Adrenal gland (tissue), 12 donors: ENCODE results near the gene GLDN. TPM values are rescaled to one million over a fixed set of nuclear protein-coding genes. Genes with fewer than 3 reads are reported as not detected.

Experiments used
- DNase-seq, 7 donors: peaks; one replicate each; pipeline ENCODE4 v3.0.0-alpha.2; 2019 to 2020
- H3K27ac ChIP-seq, 5 donors: fragments of 200-600 bp; sonication (generic) in 4 of 5; 1 replicate in 3 of 5; 2 replicates in 2 of 5; pipeline versions ENCODE4 v1.5.1 to v1.8.0; 2016 to 2020; ENCODE audit warnings: mild to moderate bottlenecking in 1 of 5
- H3K27me3 ChIP-seq: fragments of 200-600 bp; 2 replicates; pipeline ENCODE4 v1.8.0; 2021
- H3K36me3 ChIP-seq, 2 donors: fragments of 200-600 bp; replicated peaks in 1 of 2; 1 replicate in 1 of 2; 2 replicates in 1 of 2; pipeline versions ENCODE4 v1.5.1 to v1.8.0; 2018 to 2022
- H3K4me1 ChIP-seq, 2 donors: fragments of 200-600 bp; replicated peaks in 1 of 2; 1 replicate in 1 of 2; 2 replicates in 1 of 2; pipeline versions ENCODE4 v1.5.1 to v1.8.0; 2018 to 2021
- H3K4me3 ChIP-seq, 4 donors: fragments of 200-600 bp; sonication (generic) in 3 of 4; one replicate each; pipeline ENCODE4 v1.5.1; 2016 to 2018
- H3K9me3 ChIP-seq, 3 donors: fragments of 200-600 bp; sonication (generic) in 1 of 3; replicated peaks in 1 of 3; 1 replicate in 2 of 3; 2 replicates in 1 of 3; pipeline versions ENCODE4 v1.5.1 to v1.8.0; 2016 to 2021
- POLR2A ChIP-seq, 2 donors: fragments of 450-650 bp; IDR thresholded peaks; one replicate each; pipeline ENCODE4 v1.6.1; 2017; ENCODE audit warnings: antibody characterized with exemption in 2 of 2, mild to moderate bottlenecking in 2 of 2, moderate library complexity in 1 of 2
- WGBS, 4 donors: extraction: QIAGEN DNeasy Blood & Tissue Kit in 2 of 4; methylation state at CpG; one replicate each; pipeline versions ENCODE4 v1.1.5 to v1.1.7; 2013 to 2017; 5-methylcytosine and 5-hydroxymethylcytosine counted together
- intact Hi-C, 2 donors: fragments of 100-400 bp; cut with DNase I; formaldehyde crosslinking; loops; one replicate each; pipeline versions ENCODE4 v1.14.1 to v1.15.0; 2022 to 2023
- polyA plus RNA-seq, 3 donors: library from polyadenylated mRNA; stranded (reverse); fragments of 200-250 nt in 2 of 3; fragments of 350-450 nt in 1 of 3; fragmentation: Illumina TruSeq in 1 of 3; extraction: RNeasy Lipid Tissue Mini Kit (QIAGEN cat#74804) in 1 of 3; gene quantifications; one replicate each; pipeline ENCODE4 v1.2.3, GENCODE V29; 2013 to 2014
- total RNA-seq, 9 donors: library from RNA; depleted of rRNA in 4 of 9; stranded (reverse); fragments of >200 nt in 4 of 9; fragments of 120-200 nt in 1 of 9; fragmentation: NEBNext Ultra II Directional in 1 of 9; extraction: Animal tissue kit (Norgen Biotek cat#: 25700) in 1 of 9; gene quantifications; one replicate each; pipeline versions ENCODE4 v1.1.0 to v1.2.4, GENCODE V29; 2013 to 2023
- TF ChIP-seq, protein P1 (sequence below), 6 experiments: fragments of 450-650 bp in 4 of 6; fragments of 200-600 bp in 2 of 6; sonication (generic) in 1 of 6; IDR thresholded peaks; 1 replicate in 5 of 6; 2 replicates in 1 of 6; pipeline versions ENCODE4 v1.5.1 to v1.8.0; 2016 to 2021; ENCODE audit warnings: antibody characterized with exemption in 6 of 6, mild to moderate bottlenecking in 2 of 6, moderate library complexity in 1 of 6
- donor health status: healthy with polysubstance abuse.
- donor health status: Bipolar disorder and iron deficiency.
- donor health status: DM: yes; HTN: yes; CAD: no.
- donor health status: DM: no; HTN: no; CAD: no.
- donor health status: DM: no; HTN: no; CAD: no.
- donor health status: DM: yes; HTN: yes; CAD: no.

GLDN gene
- total and polyA plus RNA-seq, 12 donors: 0.44 to 30.8 (median 5.9) TPM

- no peaks in the 10 kb centered on the region for H3K9me3 ChIP-seq
- intact Hi-C loops: no loop called here
- no peaks in the 10 kb centered on the region for H3K36me3 ChIP-seq
- DNase-seq: no peak
- TF ChIP-seq, protein P1, sequence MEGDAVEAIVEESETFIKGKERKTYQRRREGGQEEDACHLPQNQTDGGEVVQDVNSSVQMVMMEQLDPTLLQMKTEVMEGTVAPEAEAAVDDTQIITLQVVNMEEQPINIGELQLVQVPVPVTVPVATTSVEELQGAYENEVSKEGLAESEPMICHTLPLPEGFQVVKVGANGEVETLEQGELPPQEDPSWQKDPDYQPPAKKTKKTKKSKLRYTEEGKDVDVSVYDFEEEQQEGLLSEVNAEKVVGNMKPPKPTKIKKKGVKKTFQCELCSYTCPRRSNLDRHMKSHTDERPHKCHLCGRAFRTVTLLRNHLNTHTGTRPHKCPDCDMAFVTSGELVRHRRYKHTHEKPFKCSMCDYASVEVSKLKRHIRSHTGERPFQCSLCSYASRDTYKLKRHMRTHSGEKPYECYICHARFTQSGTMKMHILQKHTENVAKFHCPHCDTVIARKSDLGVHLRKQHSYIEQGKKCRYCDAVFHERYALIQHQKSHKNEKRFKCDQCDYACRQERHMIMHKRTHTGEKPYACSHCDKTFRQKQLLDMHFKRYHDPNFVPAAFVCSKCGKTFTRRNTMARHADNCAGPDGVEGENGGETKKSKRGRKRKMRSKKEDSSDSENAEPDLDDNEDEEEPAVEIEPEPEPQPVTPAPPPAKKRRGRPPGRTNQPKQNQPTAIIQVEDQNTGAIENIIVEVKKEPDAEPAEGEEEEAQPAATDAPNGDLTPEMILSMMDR (IDR thresholded peaks at IDR 0.05): no peak
- no peak for TF ChIP-seq POLR2A (IDR thresholded peaks at IDR 0.05)
- no peaks in the 10 kb centered on the region for H3K27me3 ChIP-seq
- 60 to 78% (median 71%) methylated on average over 3 of the region's 3 CpGs for WGBS, 4 donors
- no peak overlapping the region for H3K27ac ChIP-seq
- no peaks in the 10 kb centered on the region for H3K4me1 ChIP-seq
- no peak overlapping the region for H3K4me3 ChIP-seq
These were observed 27.4 kb downstream of the GLDN start for GRCh38 chr15:51368751-51369450.

- WGBS, 4 donors: 92 to 100% (median 99%) methylated on average over 1 of the region's 1 CpG
- no peaks in the 10 kb centered on the region for H3K9me3 ChIP-seq
- no peak for DNase-seq
These were observed 28.0 kb downstream of the GLDN start for GRCh38 chr15:51369451-51369761.

DNA sequence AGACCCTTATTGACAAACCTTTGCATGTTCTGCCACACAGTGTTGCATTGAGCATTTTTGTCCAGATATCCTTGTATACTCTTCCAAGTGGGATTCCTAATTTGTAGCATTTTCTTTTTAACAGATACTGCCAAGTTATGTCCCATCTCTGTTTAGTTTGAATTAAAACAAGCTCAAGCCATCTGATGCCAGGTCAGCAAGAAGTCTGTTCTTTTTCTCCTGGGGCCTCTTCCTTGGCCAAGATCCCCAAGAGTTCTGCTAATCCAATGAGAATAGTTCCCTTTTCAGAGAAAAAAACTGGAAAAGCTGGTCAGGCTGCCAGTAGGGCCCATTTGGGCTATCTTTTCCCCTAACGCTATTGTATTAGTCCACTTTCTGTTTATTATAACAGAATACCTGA lies 29.8 kb downstream of the GLDN start:
- no peak overlapping the region for H3K4me3 ChIP-seq

More at GRCh38 chr15:51369451-51369761, 28.0 kb downstream of the GLDN start:
- no peaks in the 10 kb centered on the region for H3K36me3 ChIP-seq
- intact Hi-C loops: no loop called here
- no peaks in the 10 kb centered on the region for H3K4me1 ChIP-seq
- no peak overlapping the region for H3K27ac ChIP-seq
- H3K27me3 ChIP-seq: no peaks in the 10 kb centered on the region
- H3K4me3 ChIP-seq: no peak overlapping the region
- TF ChIP-seq, protein P1 (IDR thresholded peaks at IDR 0.05): no peak
- no peak for TF ChIP-seq POLR2A (IDR thresholded peaks at IDR 0.05)

DNA sequence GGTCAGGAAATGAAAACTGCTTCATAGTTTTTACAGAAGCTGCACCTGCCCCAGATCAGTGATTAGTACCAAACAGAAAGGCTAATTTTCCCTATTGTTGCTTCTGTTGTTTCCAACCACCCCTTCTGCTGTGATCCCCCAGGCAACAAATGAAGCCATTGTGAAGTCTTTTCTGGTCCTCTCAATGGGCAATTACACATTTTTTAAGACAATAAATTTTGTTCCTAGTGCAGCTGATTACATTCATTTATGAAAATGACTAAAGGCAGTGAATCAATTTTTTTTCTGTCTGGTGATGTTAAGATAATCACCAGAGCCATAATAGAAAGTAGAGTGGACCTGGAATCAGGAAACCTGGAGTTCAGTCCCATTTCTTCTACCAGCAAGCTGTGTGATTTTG lies 32.7 kb downstream of the GLDN start:
- DNase-seq: no peak
- H3K4me1 ChIP-seq: peaks cover 0 to 2% of the 10 kb centered on the region in 2 donors
- H3K36me3 ChIP-seq: no peaks in the 10 kb centered on the region
- H3K9me3 ChIP-seq: no peaks in the 10 kb centered on the region
- H3K4me3 ChIP-seq: no peak overlapping the region
- intact Hi-C loops: no loop called here
- H3K27ac ChIP-seq: no peak overlapping the region
- TF ChIP-seq POLR2A (IDR thresholded peaks at IDR 0.05): no peak
- TF ChIP-seq, protein P1 (IDR thresholded peaks at IDR 0.05): no peak
- H3K27me3 ChIP-seq: no peaks in the 10 kb centered on the region

More for the DNA sequence above, 29.8 kb downstream of the GLDN start:
- Histone ChIP-seq H3K27me3 (no peaks in the 10 kb centered on the region), H3K36me3 (no peaks in the 10 kb centered on the region), H3K27ac (no peak overlapping the region), H3K4me1 (no peaks in the 10 kb centered on the region), H3K9me3 (no peaks in the 10 kb centered on the region)
- intact Hi-C loops: no loop called here
- TF ChIP-seq, protein P1 (IDR thresholded peaks at IDR 0.05): no peak
- no peak for TF ChIP-seq POLR2A (IDR thresholded peaks at IDR 0.05)
- 62 to 88% (median 75%) methylated on average over 1 of the region's 1 CpG for WGBS, 4 donors
- no peak for DNase-seq
